ENCODE results near the gene ADRA2C.

Gene ADRA2C

GRCh38 chr4:3800351-3800750 lies 34.2 kb downstream of the ADRA2C start:
- no peak for DNase-seq
- no peak for TF ChIP-seq CTCF (IDR thresholded peaks at IDR 0.05)
- Histone ChIP-seq H3K36me3 (no peaks in the 10 kb centered on the region), H3K4me1 (no peaks in the 10 kb centered on the region), H3K9me3 (peaks cover 0 to 19% (median 16%) of the 10 kb centered on the region in 3 donors), H3K4me3 (no peak overlapping the region), H3K27me3 (peaks cover 0 to 49% of the 10 kb centered on the region in 2 donors), H3K27ac (no peak overlapping the region)
- intact Hi-C loops (cut with DNase I; ENCODE audit: low total_unique reads) = no loop called here

- H3K27ac ChIP-seq = no peak overlapping the region
- no peak overlapping the region for H3K4me3 ChIP-seq
- H3K27me3 ChIP-seq = peaks cover 0 to 54% of the 10 kb centered on the region in 2 donors
- H3K9me3 ChIP-seq = peaks cover 0 to 7% (median 6%) of the 10 kb centered on the region in 3 donors
- TF ChIP-seq CTCF (IDR thresholded peaks at IDR 0.05) = no peak
- DNase-seq = no peak
- no peaks in the 10 kb centered on the region for H3K36me3 ChIP-seq
- no peaks in the 10 kb centered on the region for H3K4me1 ChIP-seq
- intact Hi-C loops (cut with DNase I; ENCODE audit: low total_unique reads) = no loop called here
Observed at GRCh38 chr4:3801521-3801920, 35.3 kb downstream of the ADRA2C start.

- Histone ChIP-seq H3K4me3 (no peak overlapping the region), H3K4me1 (no peaks in the 10 kb centered on the region), H3K36me3 (no peaks in the 10 kb centered on the region), H3K27ac (no peak overlapping the region), H3K27me3 (peaks cover 0 to 51% of the 10 kb centered on the region in 2 donors), H3K9me3 (peaks cover 0 to 2% (median 1%) of the 10 kb centered on the region in 3 donors)
- intact Hi-C loops (cut with DNase I; ENCODE audit: low total_unique reads) = no loop called here
- no peak for DNase-seq
- no peak for TF ChIP-seq CTCF (IDR thresholded peaks at IDR 0.05)
Observed at GRCh38 chr4:3801931-3802550, 35.9 kb downstream of the ADRA2C start.

- intact Hi-C loops (cut with DNase I; ENCODE audit: low total_unique reads) = no loop called here
- H3K4me3 ChIP-seq = no peak overlapping the region
- peaks cover 0 to 44% of the 10 kb centered on the region in 2 donors for H3K27me3 ChIP-seq
- DNase-seq = no peak
- no peaks in the 10 kb centered on the region for H3K36me3 ChIP-seq
- H3K9me3 ChIP-seq = no peaks in the 10 kb centered on the region
- H3K4me1 ChIP-seq = no peaks in the 10 kb centered on the region
- TF ChIP-seq CTCF (IDR thresholded peaks at IDR 0.05) = no peak
- H3K27ac ChIP-seq = no peak overlapping the region
Observed at GRCh38 chr4:3802571-3803474, 36.6 kb downstream of the ADRA2C start.

- Histone ChIP-seq H3K4me1 (no peaks in the 10 kb centered on the region), H3K27ac (no peak overlapping the region), H3K36me3 (no peaks in the 10 kb centered on the region), H3K27me3 (peaks cover 0 to 42% of the 10 kb centered on the region in 2 donors), H3K4me3 (no peak overlapping the region), H3K9me3 (no peaks in the 10 kb centered on the region)
- TF ChIP-seq CTCF (IDR thresholded peaks at IDR 0.05) = no peak
- DNase-seq = no peak
- intact Hi-C loops (cut with DNase I; ENCODE audit: low total_unique reads) = no loop called here
Observed at GRCh38 chr4:3803475-3803847, 37.3 kb downstream of the ADRA2C start.
